Embryonic facial prominence (tissue), 1 donor: Measurements from ENCODE around the gene SEZ6L.

Experiments used
- DNase-seq: peaks from one replicate; pipeline ENCODE4 v3.0.0-alpha.2; 2016; ENCODE audit errors: extremely low spot score

The SEZ6L gene

GRCh38 chr22:26169315-26170111, at the start of gene SEZ6L:
Gene SEZ6L, plus strand, starts transcription at chr22:26169462. Its CDS starts 208 bp downstream, at chr22:26169670.
- no peak for DNase-seq

- no peak for DNase-seq
Observed at GRCh38 chr22:26122920-26123468, 46.3 kb upstream of the SEZ6L start.

- no peak for DNase-seq
Observed at GRCh38 chr22:26124991-26125725, 44.1 kb upstream of the SEZ6L start.

- no peak for DNase-seq
Observed at GRCh38 chr22:26127126-26127525, 42.1 kb upstream of the SEZ6L start.

GRCh38 chr22:26127556-26127955, 41.7 kb upstream of the SEZ6L start:
- no peak for DNase-seq

GRCh38 chr22:26131589-26132154, 37.6 kb upstream of the SEZ6L start:
- DNase-seq: no peak

GRCh38 chr22:26134654-26135330, 34.5 kb upstream of the SEZ6L start:
- no peak for DNase-seq

- no peak for DNase-seq
Observed at GRCh38 chr22:26135806-26136205, 33.5 kb upstream of the SEZ6L start.

GRCh38 chr22:26139310-26139709, 30.0 kb upstream of the SEZ6L start:
- DNase-seq: no peak

- no peak for DNase-seq
Observed at GRCh38 chr22:26141831-26142230, 27.4 kb upstream of the SEZ6L start.

- no peak for DNase-seq
Observed at GRCh38 chr22:26143806-26144325, 25.4 kb upstream of the SEZ6L start.

- DNase-seq: no peak
Observed at GRCh38 chr22:26159886-26160285, 9.4 kb upstream of the SEZ6L start.

- DNase-seq: no peak
Observed at GRCh38 chr22:26161746-26162145, 7.5 kb upstream of the SEZ6L start.

GRCh38 chr22:26162926-26163325, 6.3 kb upstream of the SEZ6L start:
- no peak for DNase-seq

- no peak for DNase-seq
Observed at GRCh38 chr22:26164174-26164573, 5.1 kb upstream of the SEZ6L start.

GRCh38 chr22:26168330-26168851, 871 bp upstream of the SEZ6L start:
- no peak for DNase-seq

GRCh38 chr22:26168939-26169314, 335 bp upstream of the SEZ6L start:
- DNase-seq: no peak

GRCh38 chr22:26170112-26170492, 840 bp downstream of the SEZ6L start:
- no peak for DNase-seq

GRCh38 chr22:26170795-26171580, 1.7 kb downstream of the SEZ6L start:
- no peak for DNase-seq

GRCh38 chr22:26172389-26172990, 3.2 kb downstream of the SEZ6L start:
- no peak for DNase-seq
